H9 (cell line): ENCODE measurements around the gene MFSD1. TPM values are rescaled to one million over a fixed set of nuclear protein-coding genes. Genes with fewer than 3 reads are reported as not detected.
A peak's percentile ranks its signal among the peaks of the same experiment; 100 is the strongest.

Experiments
- DNase-seq: peaks from one replicate; pipeline ENCODE4 v3.0.0-alpha.2; 2017
- H2AFZ ChIP-seq: one replicate; pipeline ENCODE4 v1.6.1; 2013; ENCODE audit warnings: mild to moderate bottlenecking, low read length, control low read depth, moderate library complexity
- H2AK5ac ChIP-seq: 2 replicates; pipeline ENCODE4 v1.6.1; 2013; ENCODE audit warnings: low read length, control low read depth, mixed read lengths; ENCODE audit not compliant: insufficient read length
- H2BK120ac ChIP-seq: one replicate; pipeline ENCODE4 v1.6.1; 2013; ENCODE audit warnings: low read depth, mild to moderate bottlenecking, low read length, control low read depth, inconsistent platforms; ENCODE audit not compliant: poor library complexity, severe bottlenecking
- H2BK12ac ChIP-seq: 2 replicates; pipeline ENCODE4 v1.6.1; 2013; ENCODE audit warnings: low read length, control low read depth, mixed read lengths, low read depth; ENCODE audit not compliant: insufficient read length
- H2BK15ac ChIP-seq: 2 replicates; pipeline ENCODE4 v1.6.1; 2013; ENCODE audit warnings: low read depth, low read length, control low read depth
- H2BK20ac ChIP-seq: one replicate; pipeline ENCODE4 v1.6.1; 2013; ENCODE audit warnings: low read depth, mild to moderate bottlenecking, low read length, control low read depth, inconsistent platforms; ENCODE audit not compliant: poor library complexity, severe bottlenecking
- H2BK5ac ChIP-seq: 2 replicates; pipeline ENCODE4 v1.6.1; 2013; ENCODE audit warnings: low read length, control low read depth, mixed read lengths; ENCODE audit not compliant: insufficient read length
- H3K14ac ChIP-seq: 2 replicates; pipeline ENCODE4 v1.6.1; 2013; ENCODE audit warnings: low read length, control low read depth; ENCODE audit not compliant: insufficient read depth
- H3K18ac ChIP-seq: 2 replicates; pipeline ENCODE4 v1.6.1; 2013; ENCODE audit warnings: low read depth, mild to moderate bottlenecking, mixed read lengths, low read length, control low read depth; ENCODE audit not compliant: insufficient read length
- H3K23ac ChIP-seq: 2 replicates; pipeline ENCODE4 v1.6.1; 2013; ENCODE audit warnings: low read length, control low read depth, mixed read lengths, low read depth; ENCODE audit not compliant: insufficient read length
- H3K23me2 ChIP-seq: 2 replicates; pipeline ENCODE4 v1.6.1; 2013; ENCODE audit warnings: low read depth, mild to moderate bottlenecking, mixed read lengths, low read length, control low read depth; ENCODE audit not compliant: insufficient read length, poor library complexity, severe bottlenecking
- H3K27ac ChIP-seq: 2 replicates; pipeline ENCODE4 v1.5.1; 2013; ENCODE audit warnings: low read length, control low read depth, mixed read lengths, low read depth; ENCODE audit not compliant: insufficient read length
- H3K27me3 ChIP-seq: 2 replicates; pipeline ENCODE4 v1.6.1; 2013; ENCODE audit warnings: low read length, control low read depth, inconsistent platforms; ENCODE audit not compliant: insufficient read depth
- H3K4ac ChIP-seq: 2 replicates; pipeline ENCODE4 v1.6.1; 2013; ENCODE audit warnings: low read depth, mild to moderate bottlenecking, control low read depth, inconsistent platforms, low read length, moderate library complexity
- H3K4me1 ChIP-seq: 2 replicates; pipeline ENCODE4 v1.6.1; 2013; ENCODE audit warnings: low read length, control low read depth, inconsistent platforms; ENCODE audit not compliant: insufficient read depth
- H3K4me2 ChIP-seq: 2 replicates; pipeline ENCODE4 v1.6.1; 2013; ENCODE audit warnings: low read length, control low read depth, mixed read lengths; ENCODE audit not compliant: insufficient read length, insufficient read depth
- H3K56ac ChIP-seq: 2 replicates; pipeline ENCODE4 v1.6.1; 2013; ENCODE audit warnings: low read depth, mild to moderate bottlenecking, mixed read lengths, low read length, control low read depth; ENCODE audit not compliant: insufficient read length
- H3K79me1 ChIP-seq: 2 replicates; pipeline ENCODE4 v1.6.1; 2013; ENCODE audit warnings: low read depth, mild to moderate bottlenecking, moderate library complexity, low read length, control low read depth, inconsistent platforms; ENCODE audit not compliant: insufficient read depth, poor library complexity, severe bottlenecking
- H3K79me2 ChIP-seq: 2 replicates; pipeline ENCODE4 v1.6.1; 2013; ENCODE audit warnings: low read length, control low read depth, inconsistent platforms; ENCODE audit not compliant: insufficient read depth
- H3K9ac ChIP-seq: 2 replicates; pipeline ENCODE4 v1.6.1; 2013; ENCODE audit warnings: low read length, control low read depth, mixed read lengths; ENCODE audit not compliant: insufficient read length; ENCODE audit errors: extremely low read depth
- H3K9me3 ChIP-seq: one replicate; pipeline ENCODE4 v1.6.1; 2013; ENCODE audit warnings: low read depth, low read length, inconsistent platforms; ENCODE audit not compliant: control insufficient read depth
- H3T11ph ChIP-seq: one replicate; pipeline ENCODE4 v1.6.1; 2013; ENCODE audit warnings: mild to moderate bottlenecking, low read length, control low read depth, inconsistent platforms
- H4K20me1 ChIP-seq: one replicate; pipeline ENCODE4 v1.6.1; 2013; ENCODE audit not compliant: control insufficient read depth, insufficient read length, insufficient read depth
- H4K5ac ChIP-seq: 2 replicates; pipeline ENCODE4 v1.6.1; 2013; ENCODE audit warnings: low read depth, mild to moderate bottlenecking, mixed read lengths, low read length, control low read depth; ENCODE audit not compliant: insufficient read length
- H4K8ac ChIP-seq: replicated peaks from 2 replicates; pipeline ENCODE4 v1.6.1; 2013; ENCODE audit warnings: low read length, control low read depth, mixed read lengths, low read depth; ENCODE audit not compliant: insufficient read length
- H4K91ac ChIP-seq: 2 replicates; pipeline ENCODE4 v1.6.1; 2013; ENCODE audit warnings: low read depth, mild to moderate bottlenecking, moderate library complexity, mixed read lengths, low read length, control low read depth; ENCODE audit not compliant: insufficient read length
- H3K27ac Mint-ChIP-seq, 3 experiments: 2 replicates in 2 of 3; 3 replicates in 1 of 3; pipeline ENCODE4 v1.8.0; 2020 to 2021; ENCODE audit warnings: mixed read lengths in 3 of 3, mild to moderate bottlenecking in 1 of 3, moderate library complexity in 1 of 3
- H3K27me3 Mint-ChIP-seq: 2 replicates; pipeline ENCODE4 v1.8.0; 2021; ENCODE audit warnings: low read depth, mild to moderate bottlenecking, moderate library complexity, mixed read lengths
- H3K36me3 Mint-ChIP-seq, 3 experiments: 2 replicates in 2 of 3; 3 replicates in 1 of 3; pipeline ENCODE4 v1.8.0; 2020 to 2021; ENCODE audit warnings: low read depth in 3 of 3, mixed read lengths in 3 of 3; ENCODE audit not compliant: insufficient read depth in 1 of 3
- H3K4me1 Mint-ChIP-seq, 2 experiments: 2 replicates each; pipeline ENCODE4 v1.8.0; 2020; ENCODE audit warnings: mixed read lengths in 2 of 2
- H3K4me3 Mint-ChIP-seq, 2 experiments: 2 replicates in 1 of 2; 3 replicates in 1 of 2; pipeline ENCODE4 v1.8.0; 2020 to 2021; ENCODE audit warnings: mild to moderate bottlenecking in 2 of 2, mixed read lengths in 2 of 2, moderate library complexity in 1 of 2
- H3K9me3 Mint-ChIP-seq, 2 experiments: 2 replicates in 1 of 2; 3 replicates in 1 of 2; pipeline ENCODE4 v1.8.0; 2020; ENCODE audit warnings: mild to moderate bottlenecking in 2 of 2, mixed read lengths in 2 of 2, moderate library complexity in 1 of 2
- CTCF ChIP-seq: fragments of 200-600 bp; sonication (generic); conservative IDR thresholded peaks from 3 replicates; pipeline ENCODE4 v1.8.0; 2021; ENCODE audit warnings: antibody characterized with exemption, mild to moderate bottlenecking
- WGBS: extraction: QIAGEN DNeasy Blood & Tissue Kit; methylation state at CpG from one replicate; pipeline ENCODE4 v1.1.7; 2013; ENCODE audit warnings: missing lambda C conversion rate, low lambda C conversion rate, mixed read lengths; ENCODE audit not compliant: insufficient read length; ENCODE audit errors: extremely low coverage; 5-methylcytosine and 5-hydroxymethylcytosine counted together
- total RNA-seq: library from RNA; stranded (reverse); gene quantifications from 2 replicates; pipeline ENCODE4 v1.2.1, GENCODE V29; 2021

The MFSD1 gene
- total RNA-seq, 1 experiment from 2014 or later: 9.5 TPM

DNA sequence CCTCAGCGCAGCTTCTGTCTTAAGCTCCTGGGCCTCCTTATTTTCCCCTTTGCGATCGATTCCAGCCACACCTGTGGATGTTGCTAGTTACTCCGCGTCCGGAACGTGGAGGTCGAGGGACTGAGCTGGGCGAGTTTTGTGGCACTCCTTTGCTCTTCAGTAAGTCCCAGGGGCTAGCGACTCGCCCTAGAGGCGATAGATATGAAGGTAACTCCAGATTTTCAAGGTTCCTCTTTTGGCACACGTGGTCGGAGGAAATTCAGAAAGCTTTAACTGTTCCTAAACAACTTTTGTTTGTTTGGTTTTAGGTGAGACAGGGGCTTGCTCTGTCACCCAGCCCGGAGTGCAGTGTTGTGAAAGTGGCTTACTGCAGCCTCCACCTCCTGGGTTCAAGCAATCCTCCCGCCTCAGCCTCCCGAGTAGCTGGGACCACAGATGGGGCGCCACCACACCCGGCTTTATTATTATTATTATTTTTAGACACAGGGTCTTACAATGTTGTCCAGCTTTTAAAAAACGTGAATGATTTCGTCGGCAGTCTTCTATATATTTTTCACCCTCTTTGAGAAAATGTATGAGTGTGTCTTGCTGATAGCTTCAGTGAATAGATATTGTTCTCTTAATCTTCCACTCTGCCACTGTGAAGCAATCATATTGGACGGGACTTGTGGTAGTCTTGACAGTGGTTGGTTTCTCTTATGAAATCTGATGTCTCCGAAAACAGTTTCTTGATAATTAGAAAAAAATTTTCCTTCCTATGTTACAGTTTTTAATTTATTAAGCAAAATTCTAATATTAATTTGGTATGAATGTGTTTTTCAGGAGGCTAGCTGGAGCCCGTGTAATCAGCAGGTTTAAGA lies 785 bp downstream of the MFSD1 start:
- Histone ChIP-seq H4K20me1 (no peaks in the 10 kb centered on the region), H3K18ac (no peak overlapping the region), H3K23me2 (peaks cover 7% of the 10 kb centered on the region), H3K4me1 (no peaks in the 10 kb centered on the region), H3K14ac (no peak overlapping the region; the same call in 1 of the 2 replicates), H2AK5ac (no peak overlapping the region), H3K9ac (peak overlapping the region; percentile 60), H3T11ph (no peak overlapping the region), H3K9me3 (no peaks in the 10 kb centered on the region), H3K4me2 (peak overlapping the region; percentile 99), H3K79me2 (no peaks in the 10 kb centered on the region), H3K27ac (no peak overlapping the region), H2BK15ac (no peak overlapping the region), H2BK12ac (no peak overlapping the region), H4K5ac (no peak overlapping the region), H3K27me3 (peaks cover 10% of the 10 kb centered on the region; the same call in 1 of the 2 replicates), H3K4ac (no peak overlapping the region), H2BK120ac (no peak overlapping the region), H2BK5ac (no peak overlapping the region), H2AFZ (peak overlapping the region; percentile 75), H3K56ac (no peak overlapping the region), H4K8ac (no peak overlapping the region), H3K23ac (no peak overlapping the region), H3K79me1 (no peaks in the 10 kb centered on the region), H4K91ac (no peak overlapping the region), H2BK20ac (no peak overlapping the region)
- Mint-ChIP-seq H3K36me3 (no peaks in the 10 kb centered on the region), H3K4me1 (peaks cover 10 to 14% of the 10 kb centered on the region in 2 experiments), H3K9me3 (no peaks in the 10 kb centered on the region), H3K4me3 (peak overlapping the region; percentile 82 to 90), H3K27me3 (peaks cover 34% of the 10 kb centered on the region), H3K27ac (no peak overlapping the region)
- WGBS: no CpG with 5 or more reads among the region's 25 CpGs
- TF ChIP-seq CTCF: no peak
- DNase-seq: no peak
